ENCODE data around the gene EFTUD2. TPM values are rescaled to one million over a fixed set of nuclear protein-coding genes. Genes with fewer than 3 reads are reported as not detected.

EFTUD2 gene
- total and polyA plus RNA-seq, 8 donors, result 15.9 to 176 (median 81.8) TPM

GRCh38 chr17:44931376-44931775, 32.1 kb upstream of the EFTUD2 start:
- no peaks in the 10 kb centered on the region for H3K4me1 ChIP-seq
- no peak overlapping the region for H3K4me3 ChIP-seq
- no peak overlapping the region for H3K27ac ChIP-seq
- no peak for TF ChIP-seq POLR2AphosphoS5 (IDR thresholded peaks at IDR 0.05)
- no peak for TF ChIP-seq EP300 (IDR thresholded peaks at IDR 0.05)
- DNase-seq, result no peak
- peaks cover 0 to 51% (median 0%) of the 10 kb centered on the region in 4 donors for H3K36me3 ChIP-seq
- 75 to 91% (median 86%) methylated on average over 5 of the region's 5 CpGs for WGBS, 5 donors
- no peaks in the 10 kb centered on the region for H3K27me3 ChIP-seq
- intact Hi-C loops (cut with DNase I; ENCODE audit: low total_unique reads), result no loop called here
- H3K9me3 ChIP-seq, result no peaks in the 10 kb centered on the region

DNA sequence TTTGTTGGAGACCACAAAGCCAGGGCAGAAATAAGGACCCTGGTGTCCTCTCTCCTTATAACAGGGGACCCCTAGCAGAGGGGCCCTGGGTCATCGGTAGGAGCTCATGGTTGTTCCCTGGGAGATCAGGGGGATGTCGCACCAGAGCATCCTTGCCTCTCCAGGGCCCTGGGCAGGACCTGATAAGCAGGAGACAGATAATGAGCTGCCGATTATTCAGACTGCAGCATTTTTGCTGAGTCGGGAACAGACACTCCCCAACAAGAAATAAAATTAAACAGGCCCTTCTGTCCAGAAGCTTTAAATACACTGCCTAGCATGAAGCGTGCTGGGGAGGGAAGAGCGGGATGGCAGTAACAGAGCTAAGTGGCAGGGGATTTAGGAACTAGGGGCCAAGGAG, 31.4 kb upstream of the EFTUD2 start:
- TF ChIP-seq POLR2AphosphoS5 (IDR thresholded peaks at IDR 0.05) (no peak), POLR2A (IDR thresholded peaks at IDR 0.05) (no peak), EP300 (IDR thresholded peaks at IDR 0.05) (no peak)
- TF ChIP-seq, protein P1, sequence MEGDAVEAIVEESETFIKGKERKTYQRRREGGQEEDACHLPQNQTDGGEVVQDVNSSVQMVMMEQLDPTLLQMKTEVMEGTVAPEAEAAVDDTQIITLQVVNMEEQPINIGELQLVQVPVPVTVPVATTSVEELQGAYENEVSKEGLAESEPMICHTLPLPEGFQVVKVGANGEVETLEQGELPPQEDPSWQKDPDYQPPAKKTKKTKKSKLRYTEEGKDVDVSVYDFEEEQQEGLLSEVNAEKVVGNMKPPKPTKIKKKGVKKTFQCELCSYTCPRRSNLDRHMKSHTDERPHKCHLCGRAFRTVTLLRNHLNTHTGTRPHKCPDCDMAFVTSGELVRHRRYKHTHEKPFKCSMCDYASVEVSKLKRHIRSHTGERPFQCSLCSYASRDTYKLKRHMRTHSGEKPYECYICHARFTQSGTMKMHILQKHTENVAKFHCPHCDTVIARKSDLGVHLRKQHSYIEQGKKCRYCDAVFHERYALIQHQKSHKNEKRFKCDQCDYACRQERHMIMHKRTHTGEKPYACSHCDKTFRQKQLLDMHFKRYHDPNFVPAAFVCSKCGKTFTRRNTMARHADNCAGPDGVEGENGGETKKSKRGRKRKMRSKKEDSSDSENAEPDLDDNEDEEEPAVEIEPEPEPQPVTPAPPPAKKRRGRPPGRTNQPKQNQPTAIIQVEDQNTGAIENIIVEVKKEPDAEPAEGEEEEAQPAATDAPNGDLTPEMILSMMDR (IDR thresholded peaks at IDR 0.05), result no peak
- WGBS, 5 donors, result 82 to 88% (median 88%) methylated on average over 6 of the region's 6 CpGs
- peaks cover 0 to 51% (median 0%) of the 10 kb centered on the region in 4 donors for H3K36me3 ChIP-seq
- intact Hi-C loops (cut with DNase I; ENCODE audit: low total_unique reads), result no loop called here
- H3K9me3 ChIP-seq, result no peaks in the 10 kb centered on the region
- H3K27ac ChIP-seq, result no peak overlapping the region
- no peaks in the 10 kb centered on the region for H3K27me3 ChIP-seq
- H3K4me1 ChIP-seq, result no peaks in the 10 kb centered on the region
- DNase-seq, result no peak
- H3K4me3 ChIP-seq, result no peak overlapping the region

GRCh38 chr17:44928950-44929720, 29.9 kb upstream of the EFTUD2 start:
- WGBS, 5 donors, result 79 to 99% (median 95%) methylated on average over 6 to 7 of the region's 7 CpGs
- TF ChIP-seq, protein P1 (IDR thresholded peaks at IDR 0.05), result no peak
- no peak for TF ChIP-seq POLR2AphosphoS5 (IDR thresholded peaks at IDR 0.05)
- no peak for TF ChIP-seq EP300 (IDR thresholded peaks at IDR 0.05)
- no peak for TF ChIP-seq POLR2A (IDR thresholded peaks at IDR 0.05)
- no peak overlapping the region for H3K27ac ChIP-seq
- H3K4me1 ChIP-seq, result no peaks in the 10 kb centered on the region
- peaks cover 0 to 47% (median 0%) of the 10 kb centered on the region in 4 donors for H3K36me3 ChIP-seq
- intact Hi-C loops (cut with DNase I; ENCODE audit: low total_unique reads), result no loop called here
- H3K9me3 ChIP-seq, result no peaks in the 10 kb centered on the region
- DNase-seq, result no peak
- no peak overlapping the region for H3K4me3 ChIP-seq
- no peaks in the 10 kb centered on the region for H3K27me3 ChIP-seq

DNA sequence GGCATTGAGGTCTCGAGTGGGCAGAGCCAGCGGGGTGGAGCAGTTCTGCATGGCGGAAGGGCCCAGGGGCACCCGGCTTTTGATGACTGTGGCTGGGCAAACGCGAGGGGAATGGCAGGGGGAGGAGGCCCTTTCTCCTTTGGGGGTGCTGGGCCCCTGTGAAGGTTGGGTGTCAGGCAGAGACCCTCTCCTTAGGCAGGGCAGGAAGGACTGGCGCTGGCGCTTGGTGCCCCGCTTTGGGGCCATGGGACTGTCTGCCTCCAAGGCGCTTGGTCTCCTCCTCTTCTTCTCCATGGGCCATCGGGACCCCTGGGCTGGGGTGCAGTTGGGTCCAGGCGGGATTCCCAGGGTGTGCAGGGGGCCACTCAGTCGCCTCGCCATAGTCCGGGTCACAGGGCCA, 28.9 kb upstream of the EFTUD2 start:
- Histone ChIP-seq H3K27ac (no peak overlapping the region), H3K9me3 (no peaks in the 10 kb centered on the region), H3K27me3 (no peaks in the 10 kb centered on the region), H3K36me3 (peaks cover 0 to 42% (median 0%) of the 10 kb centered on the region in 4 donors), H3K4me3 (no peak overlapping the region), H3K4me1 (no peaks in the 10 kb centered on the region)
- 92 to 99% (median 97%) methylated on average over 10 to 15 of the region's 15 CpGs for WGBS, 5 donors
- TF ChIP-seq POLR2A (IDR thresholded peaks at IDR 0.05), result no peak
- TF ChIP-seq POLR2AphosphoS5 (IDR thresholded peaks at IDR 0.05), result no peak
- intact Hi-C loops (cut with DNase I; ENCODE audit: low total_unique reads), result no loop called here
- no peak for DNase-seq

- DNase-seq, result no peak
- peaks cover 0 to 42% (median 0%) of the 10 kb centered on the region in 4 donors for H3K36me3 ChIP-seq
- intact Hi-C loops (cut with DNase I; ENCODE audit: low total_unique reads), result no loop called here
- no peak for TF ChIP-seq POLR2A (IDR thresholded peaks at IDR 0.05)
- no peak for TF ChIP-seq EP300 (IDR thresholded peaks at IDR 0.05)
- TF ChIP-seq, protein P1 (IDR thresholded peaks at IDR 0.05), result no peak
- no peak for TF ChIP-seq POLR2AphosphoS5 (IDR thresholded peaks at IDR 0.05)
- H3K9me3 ChIP-seq, result no peaks in the 10 kb centered on the region
- no peaks in the 10 kb centered on the region for H3K4me1 ChIP-seq
- 93 to 100% (median 100%) methylated on average over 2 to 3 of the region's 3 CpGs for WGBS, 5 donors
- no peak overlapping the region for H3K4me3 ChIP-seq
- peaks cover 0 to 2% (median 0%) of the 10 kb centered on the region in 3 donors for H3K27me3 ChIP-seq
- H3K27ac ChIP-seq, result no peak overlapping the region
These were observed 28.5 kb upstream of the EFTUD2 start for GRCh38 chr17:44927696-44928095.

Data from stomach (tissue), 9 donors.